HG03575 (cell line): ENCODE results near the gene N4BP3.

ENCODE experiments used
- ATAC-seq: cut with Tn5 transposase; IDR thresholded peaks from one replicate; pipeline ENCODE4 v1.9.1; 2021; ENCODE audit not compliant: unreplicated experiment, insufficient number of reproducible peaks, low FRiP score; ENCODE audit errors: extremely low read depth

Gene N4BP3

GRCh38 chr5:178094345-178094744 lies 19.0 kb upstream of the N4BP3 start:
- ATAC-seq: no peak

- no peak for ATAC-seq
Observed at GRCh38 chr5:178098685-178099084, 14.6 kb upstream of the N4BP3 start.

GRCh38 chr5:178103612-178104011 lies 9.7 kb upstream of the N4BP3 start:
- no peak for ATAC-seq

GRCh38 chr5:178104492-178104891 lies 8.8 kb upstream of the N4BP3 start:
- ATAC-seq: no peak

GRCh38 chr5:178106086-178106485 lies 7.2 kb upstream of the N4BP3 start:
- no peak for ATAC-seq

- ATAC-seq: no peak
Observed at GRCh38 chr5:178106556-178107239, 6.6 kb upstream of the N4BP3 start.

- ATAC-seq: no peak
Observed at GRCh38 chr5:178107756-178108310, 5.5 kb upstream of the N4BP3 start.

- ATAC-seq: no peak
Observed at GRCh38 chr5:178108446-178108845, 4.9 kb upstream of the N4BP3 start.

GRCh38 chr5:178108966-178109365 lies 4.4 kb upstream of the N4BP3 start:
- no peak for ATAC-seq

GRCh38 chr5:178110511-178110910 lies 2.8 kb upstream of the N4BP3 start:
- ATAC-seq: no peak

GRCh38 chr5:178111925-178112324 lies 1.4 kb upstream of the N4BP3 start:
- no peak for ATAC-seq

GRCh38 chr5:178112545-178112944 lies 787 bp upstream of the N4BP3 start:
- ATAC-seq: no peak

GRCh38 chr5:178113841-178114324 lies 551 bp downstream of the N4BP3 start:
- no peak for ATAC-seq

- no peak for ATAC-seq
Observed at GRCh38 chr5:178114325-178115135, 1.2 kb downstream of the N4BP3 start.

- ATAC-seq: no peak
Observed at GRCh38 chr5:178115136-178115813, 1.9 kb downstream of the N4BP3 start.

GRCh38 chr5:178115814-178116142 lies 2.4 kb downstream of the N4BP3 start:
- no peak for ATAC-seq

- no peak for ATAC-seq
Observed at GRCh38 chr5:178116143-178116885, 3.0 kb downstream of the N4BP3 start.

GRCh38 chr5:178117923-178118701 lies 4.8 kb downstream of the N4BP3 start:
- no peak for ATAC-seq
